GM18858 (cell line): Measurements from ENCODE around the gene RPTOR.

Source experiments
- ATAC-seq: cut with Tn5 transposase; IDR thresholded peaks from one replicate; pipeline ENCODE4 v1.9.1; 2021; ENCODE audit not compliant: unreplicated experiment

Gene RPTOR

DNA sequence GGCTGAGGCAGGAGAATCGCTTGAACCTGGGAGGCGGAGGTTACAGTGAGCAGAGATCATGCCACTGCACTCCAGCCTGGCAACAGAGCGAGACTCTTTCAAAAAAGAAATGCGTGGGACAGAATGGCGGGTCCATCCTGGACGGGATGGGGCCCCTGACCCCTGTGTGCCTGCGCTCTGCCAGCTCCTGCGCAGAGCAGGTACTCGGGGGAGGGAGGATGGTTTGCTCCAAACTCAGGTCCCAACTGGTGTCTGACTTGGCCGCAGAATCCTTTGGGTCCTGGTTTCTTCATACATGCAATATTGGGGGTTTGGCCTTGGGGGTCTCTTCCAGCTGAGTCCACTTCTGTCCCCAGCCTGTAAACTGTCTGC lies 457.4 kb downstream of the RPTOR start:
- ATAC-seq, result no peak

DNA sequence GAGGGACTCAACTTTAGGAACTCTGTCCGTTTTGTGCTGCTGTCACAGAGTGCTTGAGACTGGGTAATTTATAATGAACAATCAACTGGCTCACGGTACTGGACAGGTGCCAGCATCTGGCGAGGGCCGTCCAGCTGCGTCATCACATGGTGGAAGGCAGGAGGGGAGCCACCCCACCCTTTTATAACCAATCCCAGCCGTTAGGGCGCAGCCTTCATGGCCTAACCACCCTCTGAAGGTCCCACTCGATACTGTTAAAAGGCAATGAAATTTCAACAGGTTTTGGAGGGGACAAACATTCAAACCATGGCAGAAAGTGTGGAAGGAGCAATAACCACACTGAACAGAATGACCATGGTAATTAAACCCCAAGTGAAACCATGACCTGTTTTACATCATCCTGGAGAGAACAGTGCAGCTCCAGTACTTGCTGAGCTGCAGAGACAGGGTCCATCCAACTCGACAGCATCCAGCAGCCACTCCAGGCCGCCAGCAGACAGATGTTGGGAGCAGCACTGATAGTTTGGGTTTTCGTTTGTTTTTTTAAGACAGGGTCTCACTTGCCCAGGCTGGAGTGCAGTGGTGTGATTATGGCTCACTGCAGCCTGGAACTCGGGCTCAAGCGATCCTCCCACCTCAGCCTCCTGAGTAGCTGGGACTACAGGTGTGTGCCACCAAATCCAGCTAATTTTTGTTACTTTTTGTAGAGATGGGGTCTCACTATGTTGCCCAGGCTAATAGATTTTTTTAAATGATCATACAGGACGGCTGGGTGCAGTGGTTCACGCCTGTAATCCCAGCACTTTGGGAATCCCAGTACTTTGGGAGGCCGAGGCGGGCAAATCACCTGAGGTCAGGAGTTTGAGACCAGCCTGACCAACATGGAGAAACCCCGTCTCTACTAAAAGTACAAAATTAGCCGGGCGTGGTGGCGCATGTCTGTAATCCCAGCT lies 458.0 kb downstream of the RPTOR start:
- ATAC-seq, result no peak

DNA sequence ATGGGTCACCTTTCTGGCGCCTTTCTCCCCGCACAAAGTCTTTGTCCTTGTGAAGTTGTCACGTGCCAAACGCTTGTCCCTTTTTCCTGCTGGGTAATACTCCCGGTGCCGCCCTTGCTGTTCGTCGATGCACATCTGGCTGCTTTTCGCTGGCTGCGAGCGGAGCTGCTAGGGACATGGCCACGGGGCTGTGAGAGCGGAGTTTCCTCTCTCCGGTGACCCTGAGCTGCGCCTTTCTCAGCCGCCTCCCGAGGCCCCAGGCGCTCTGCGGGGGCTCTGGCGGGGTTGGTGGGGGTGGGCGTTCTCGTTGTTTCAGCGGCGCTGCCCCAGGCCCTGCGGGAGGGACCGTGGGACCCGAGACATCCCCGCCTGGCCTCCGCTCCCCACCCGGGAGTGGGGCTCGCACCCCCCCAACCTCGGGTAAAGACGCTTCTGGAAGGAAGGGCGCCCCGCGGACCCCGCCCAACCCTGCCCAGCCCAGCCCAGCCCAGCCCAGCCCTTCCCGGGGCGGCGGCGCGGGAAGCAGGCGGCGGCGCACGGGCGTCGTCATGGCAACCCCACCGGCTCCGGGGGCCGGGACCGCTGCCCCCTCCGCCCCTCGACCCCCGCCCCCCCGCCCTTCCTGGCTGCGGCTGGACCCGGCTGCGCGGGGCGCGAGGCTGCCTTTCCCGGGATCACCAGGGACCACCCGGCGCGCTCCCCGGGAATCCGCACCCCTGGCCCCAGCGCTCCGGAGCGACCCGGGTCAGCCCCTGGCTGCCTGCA lies 459.3 kb downstream of the RPTOR start:
- ATAC-seq, result no peak

- no peak for ATAC-seq
Measured at GRCh38 chr17:81006891-81007290, 462.3 kb downstream of the RPTOR start.

DNA sequence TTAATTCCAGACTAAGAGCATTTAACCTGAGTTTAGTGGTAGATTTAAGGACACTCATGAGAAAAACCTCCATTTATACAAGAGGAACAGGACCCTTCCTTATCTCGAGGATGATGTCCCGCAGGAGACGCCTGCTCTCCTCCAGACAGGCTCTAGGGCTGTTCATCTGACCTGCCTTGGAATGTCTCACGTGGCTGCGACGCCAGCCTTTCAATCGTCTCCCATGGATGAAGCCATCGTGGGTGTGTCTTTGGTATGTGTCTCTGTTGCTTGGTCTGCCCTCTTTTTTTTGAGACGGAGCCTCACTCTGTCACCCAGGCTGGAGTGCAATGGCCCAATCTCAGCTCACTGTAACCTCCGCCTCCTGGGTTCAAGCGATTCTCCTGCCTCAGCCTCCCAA lies 463.5 kb downstream of the RPTOR start:
- no peak for ATAC-seq

- ATAC-seq, result no peak
Measured at GRCh38 chr17:81009136-81009535, 464.5 kb downstream of the RPTOR start.

- no peak for ATAC-seq
Measured at GRCh38 chr17:81010935-81011334, 466.3 kb downstream of the RPTOR start.

- ATAC-seq, result no peak
Measured at GRCh38 chr17:81011951-81012350, 467.3 kb downstream of the RPTOR start.

GRCh38 chr17:81012574-81013447 lies 468.2 kb downstream of the RPTOR start:
- ATAC-seq, result no peak

GRCh38 chr17:81013642-81014041 lies 469.0 kb downstream of the RPTOR start:
- no peak for ATAC-seq

DNA sequence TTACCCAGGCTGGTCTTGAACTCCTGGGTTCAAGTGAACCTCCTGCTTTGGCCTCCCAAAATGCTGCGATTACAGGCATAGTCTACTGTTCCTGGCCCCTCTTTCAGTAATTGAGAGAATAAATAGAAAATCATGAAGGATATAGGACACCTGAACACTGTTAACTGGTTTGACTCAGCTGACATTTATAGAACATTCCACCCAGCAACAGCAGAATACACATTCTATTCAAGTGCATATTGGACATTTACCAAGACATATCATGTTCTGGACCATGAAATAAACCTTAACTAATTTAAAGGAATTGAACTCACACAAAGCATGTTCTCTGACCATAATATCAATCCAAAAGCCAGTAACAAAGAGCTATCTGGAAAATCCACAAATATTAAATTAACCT lies 470.5 kb downstream of the RPTOR start:
- no peak for ATAC-seq
